ENCODE data around the gene SSR4. TPM values are rescaled to one million over a fixed set of nuclear protein-coding genes. Genes with fewer than 3 reads are reported as not detected.
"Not testable (repeated sequence)": the region's sequence is repeated elsewhere in the genome, so short reads cannot be mapped to it uniquely, and the experiment has no call there.

Gene SSR4
- polyA plus RNA-seq (2011; rRNA removed) (455 and 598 TPM in 2 replicates), polyA minus RNA-seq (2011; rRNA and poly(A)+ RNA removed) (101 and 160 TPM in 2 replicates)

GRCh38 chrX:153794018-153794896 lies at the start of gene SSR4, which contains the start of gene IDH3G:
TSS of gene SSR4 (plus strand) at chrX:153794668. CDS start at chrX:153794688, 20 bp downstream.
TSS of gene IDH3G (minus strand) at chrX:153794375. CDS start at chrX:153794326, 49 bp downstream.
- ChIA-PET CTCF (no interaction called here), POLR2A (no interaction called here)
- peaks cover 10% of the 10 kb centered on the region for H3K36me3 ChIP-seq (ENCODE audit: control insufficient read depth, insufficient read depth, low read length)
- DNase-seq (ENCODE audit: low read depth): peak; percentile 72
- peak within 1 kb of the TSS; percentile 76 for H3K4me3 ChIP-seq (ENCODE audit: low read depth, low read length)
- peak; percentile 25 for TF ChIP-seq CTCF (IDR thresholded peaks at IDR 0.05; ENCODE audit: insufficient read depth, low read depth, low read length)
- H3K27me3 ChIP-seq (ENCODE audit: control insufficient read depth, insufficient read depth, low read length): no peaks in the 10 kb centered on the region

GRCh38 chrX:153745067-153745433 lies 49.4 kb upstream of the SSR4 start:
- CTCF ChIA-PET: interaction anchor here (1.3 kb wide), 1 partner anchor 18 kb away, joined by 3 read pairs; no protein-coding TSS in a partner anchor
- DNase-seq (ENCODE audit: low read depth); POLR2A ChIA-PET; H3K4me3 ChIP-seq (ENCODE audit: low read depth, low read length); H3K27me3 ChIP-seq (ENCODE audit: control insufficient read depth, insufficient read depth, low read length); H3K36me3 ChIP-seq (ENCODE audit: control insufficient read depth, insufficient read depth, low read length): not testable (repeated sequence)

GRCh38 chrX:153746359-153746758 lies 48.1 kb upstream of the SSR4 start:
- CTCF ChIA-PET: no interaction called here
- no peak for DNase-seq (ENCODE audit: low read depth)
- TF ChIP-seq CTCF (IDR thresholded peaks at IDR 0.05; ENCODE audit: insufficient read depth, low read depth, low read length): no peak
- no peaks in the 10 kb centered on the region for H3K27me3 ChIP-seq (ENCODE audit: control insufficient read depth, insufficient read depth, low read length)
- no peak overlapping the region for H3K4me3 ChIP-seq (ENCODE audit: low read depth, low read length)
- no peaks in the 10 kb centered on the region for H3K36me3 ChIP-seq (ENCODE audit: control insufficient read depth, insufficient read depth, low read length)
- POLR2A ChIA-PET: no interaction called here

GRCh38 chrX:153746991-153747390 lies 47.5 kb upstream of the SSR4 start:
- H3K4me3 ChIP-seq (ENCODE audit: low read depth, low read length); CTCF ChIA-PET; DNase-seq (ENCODE audit: low read depth); H3K36me3 ChIP-seq (ENCODE audit: control insufficient read depth, insufficient read depth, low read length); H3K27me3 ChIP-seq (ENCODE audit: control insufficient read depth, insufficient read depth, low read length); POLR2A ChIA-PET: not testable (repeated sequence)

GRCh38 chrX:153749017-153749416 lies 45.5 kb upstream of the SSR4 start:
- H3K36me3 ChIP-seq (ENCODE audit: control insufficient read depth, insufficient read depth, low read length); DNase-seq (ENCODE audit: low read depth); H3K27me3 ChIP-seq (ENCODE audit: control insufficient read depth, insufficient read depth, low read length); POLR2A ChIA-PET; H3K4me3 ChIP-seq (ENCODE audit: low read depth, low read length); CTCF ChIA-PET: not testable (repeated sequence)

GRCh38 chrX:153750127-153750774 lies 44.2 kb upstream of the SSR4 start:
- Histone ChIP-seq H3K27me3 (ENCODE audit: control insufficient read depth, insufficient read depth, low read length) (no peaks in the 10 kb centered on the region), H3K4me3 (ENCODE audit: low read depth, low read length) (no peak overlapping the region), H3K36me3 (ENCODE audit: control insufficient read depth, insufficient read depth, low read length) (no peaks in the 10 kb centered on the region)
- ChIA-PET POLR2A (no interaction called here), CTCF (no interaction called here)
- TF ChIP-seq CTCF (IDR thresholded peaks at IDR 0.05; ENCODE audit: insufficient read depth, low read depth, low read length): no peak
- no peak for DNase-seq (ENCODE audit: low read depth)

Measured in BJ (cell line).